Spleen (tissue), 7 donors: ENCODE data around the gene SULF2.

Experiments used
- POLR2A ChIP-seq, 3 donors: fragments of 450-650 bp; IDR thresholded peaks; one replicate each; pipeline ENCODE4 v1.5.1; 2017; ENCODE audit warnings: antibody characterized with exemption in 3 of 3, mild to moderate bottlenecking in 1 of 3
- POLR2AphosphoS5 ChIP-seq, 3 donors: sonication (generic); formaldehyde crosslinking; IDR thresholded peaks; one replicate each; pipeline ENCODE4 v1.5.1; 2017; ENCODE audit warnings: antibody characterized with exemption in 3 of 3
- TF ChIP-seq, protein P1 (sequence below), 11 experiments: fragments of 200-600 bp in 7 of 11; fragments of 450-650 bp in 4 of 11; sonication (generic) in 4 of 11; IDR thresholded peaks in 8 of 11; conservative IDR thresholded peaks in 3 of 11; 1 replicate in 7 of 11; 2 replicates in 4 of 11; pipeline versions ENCODE4 v1.4.0 to v1.8.0; 2016 to 2021; ENCODE audit warnings: antibody characterized with exemption in 11 of 11, inconsistent platforms in 4 of 11, mild to moderate bottlenecking in 1 of 11
- donor health status: DM: no; HTN: no; CAD: no; lungs with moderate emphysema.
- donor health status: DM: no; HTN: no; CAD: no.
- donor health status: DM: no; HTN: no; CAD: no.

DNA sequence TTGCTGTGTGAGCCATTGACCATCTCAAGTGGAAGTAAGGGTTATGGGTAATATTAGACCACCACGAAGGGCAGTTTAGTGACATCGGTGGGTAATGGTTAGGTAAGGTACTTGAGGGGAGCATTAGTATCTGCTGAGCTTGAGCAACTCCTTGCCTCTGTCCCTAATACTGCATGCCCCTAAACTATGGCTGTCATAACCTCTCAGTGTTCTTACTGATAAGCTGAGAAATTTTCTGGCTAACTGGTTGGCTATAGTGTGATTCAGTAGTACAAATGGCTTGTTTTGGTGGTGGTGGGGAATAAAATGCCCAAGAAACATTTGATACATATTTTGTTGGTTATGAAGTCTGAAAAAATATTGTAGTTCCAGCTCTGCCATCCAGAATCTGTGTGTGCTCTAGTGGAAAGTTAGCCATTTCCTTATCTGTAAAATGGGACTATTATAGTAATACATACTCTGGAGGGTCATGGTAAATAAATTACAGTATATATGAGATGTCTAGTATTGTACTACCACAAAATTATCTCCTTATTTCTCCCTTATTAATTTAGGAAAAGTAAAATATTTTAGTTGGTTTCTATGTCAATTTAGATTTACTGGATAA is 170.5 kb downstream of the SULF2 start:
- TF ChIP-seq POLR2A (IDR thresholded peaks at IDR 0.05) (no peak), POLR2AphosphoS5 (IDR thresholded peaks at IDR 0.05) (no peak)
- TF ChIP-seq, protein P1, sequence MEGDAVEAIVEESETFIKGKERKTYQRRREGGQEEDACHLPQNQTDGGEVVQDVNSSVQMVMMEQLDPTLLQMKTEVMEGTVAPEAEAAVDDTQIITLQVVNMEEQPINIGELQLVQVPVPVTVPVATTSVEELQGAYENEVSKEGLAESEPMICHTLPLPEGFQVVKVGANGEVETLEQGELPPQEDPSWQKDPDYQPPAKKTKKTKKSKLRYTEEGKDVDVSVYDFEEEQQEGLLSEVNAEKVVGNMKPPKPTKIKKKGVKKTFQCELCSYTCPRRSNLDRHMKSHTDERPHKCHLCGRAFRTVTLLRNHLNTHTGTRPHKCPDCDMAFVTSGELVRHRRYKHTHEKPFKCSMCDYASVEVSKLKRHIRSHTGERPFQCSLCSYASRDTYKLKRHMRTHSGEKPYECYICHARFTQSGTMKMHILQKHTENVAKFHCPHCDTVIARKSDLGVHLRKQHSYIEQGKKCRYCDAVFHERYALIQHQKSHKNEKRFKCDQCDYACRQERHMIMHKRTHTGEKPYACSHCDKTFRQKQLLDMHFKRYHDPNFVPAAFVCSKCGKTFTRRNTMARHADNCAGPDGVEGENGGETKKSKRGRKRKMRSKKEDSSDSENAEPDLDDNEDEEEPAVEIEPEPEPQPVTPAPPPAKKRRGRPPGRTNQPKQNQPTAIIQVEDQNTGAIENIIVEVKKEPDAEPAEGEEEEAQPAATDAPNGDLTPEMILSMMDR (IDR thresholded peaks at IDR 0.05 in 8 of 11, conservative IDR thresholded peaks at IDR 0.05 in 3 of 11), result no peak
